WTC11 (cell line): ENCODE results near the gene GFOD1.

Experiments
- CREB1 ChIP-seq: sonication (generic); formaldehyde crosslinking; IDR thresholded peaks from 2 replicates; pipeline ENCODE4 v1.8.0; 2023; ENCODE audit warnings: mild to moderate bottlenecking, missing genetic modification reagents
- ETV6 ChIP-seq: sonication (generic); formaldehyde crosslinking; IDR thresholded peaks from 2 replicates; pipeline ENCODE4 v1.8.1; 2022; ENCODE audit warnings: mild to moderate bottlenecking, missing genetic modification reagents
- SMAD3 ChIP-seq: sonication (generic); formaldehyde crosslinking; IDR thresholded peaks from 2 replicates; pipeline ENCODE4 v1.8.0; 2022; ENCODE audit warnings: missing genetic modification reagents, mild to moderate bottlenecking, borderline replicate concordance
- TP53 ChIP-seq: sonication (generic); formaldehyde crosslinking; IDR thresholded peaks from 2 replicates; pipeline ENCODE4 v1.8.1; 2023; ENCODE audit warnings: mild to moderate bottlenecking, missing genetic modification reagents
- ZNF396 ChIP-seq: fragments of 250-450 bp; sonication (Bioruptor Pico); IDR thresholded peaks from 2 replicates; pipeline ENCODE4 v1.8.0; 2021; ENCODE audit warnings: mild to moderate bottlenecking, moderate library complexity, borderline replicate concordance
- TF ChIP-seq, protein P1 (sequence below): fragments of 200-600 bp; IDR thresholded peaks from 2 replicates; pipeline ENCODE4 v1.8.0; 2022; ENCODE audit warnings: antibody characterized with exemption
- TF ChIP-seq, protein P2 (sequence below): sonication (generic); formaldehyde crosslinking; IDR thresholded peaks from 2 replicates; pipeline ENCODE4 v1.8.0; 2022; ENCODE audit warnings: mild to moderate bottlenecking, missing genetic modification reagents
- TF ChIP-seq, protein P3 (sequence below): sonication (generic); formaldehyde crosslinking; IDR thresholded peaks from 2 replicates; pipeline ENCODE4 v1.8.1; 2023; ENCODE audit warnings: mild to moderate bottlenecking, missing genetic modification reagents
- TF ChIP-seq, protein P4 (sequence below): sonication (generic); formaldehyde crosslinking; IDR thresholded peaks from 2 replicates; pipeline ENCODE4 v1.8.1; 2023; ENCODE audit warnings: mild to moderate bottlenecking, moderate library complexity, missing genetic modification reagents
- TF ChIP-seq, protein P5 (sequence below): fragments of 250-450 bp; sonication (Bioruptor Pico); IDR thresholded peaks from 2 replicates; pipeline ENCODE4 v1.8.0; 2021; ENCODE audit warnings: mild to moderate bottlenecking
- TF ChIP-seq, protein P6 (sequence below): sonication (generic); formaldehyde crosslinking; IDR thresholded peaks from 2 replicates; pipeline ENCODE4 v1.8.1; 2022; ENCODE audit warnings: low read depth, missing genetic modification reagents, borderline replicate concordance
- TF ChIP-seq, protein P7 (sequence below): sonication (generic); formaldehyde crosslinking; IDR thresholded peaks from 2 replicates; pipeline ENCODE4 v1.8.0; 2022; ENCODE audit warnings: mild to moderate bottlenecking, missing genetic modification reagents

DNA sequence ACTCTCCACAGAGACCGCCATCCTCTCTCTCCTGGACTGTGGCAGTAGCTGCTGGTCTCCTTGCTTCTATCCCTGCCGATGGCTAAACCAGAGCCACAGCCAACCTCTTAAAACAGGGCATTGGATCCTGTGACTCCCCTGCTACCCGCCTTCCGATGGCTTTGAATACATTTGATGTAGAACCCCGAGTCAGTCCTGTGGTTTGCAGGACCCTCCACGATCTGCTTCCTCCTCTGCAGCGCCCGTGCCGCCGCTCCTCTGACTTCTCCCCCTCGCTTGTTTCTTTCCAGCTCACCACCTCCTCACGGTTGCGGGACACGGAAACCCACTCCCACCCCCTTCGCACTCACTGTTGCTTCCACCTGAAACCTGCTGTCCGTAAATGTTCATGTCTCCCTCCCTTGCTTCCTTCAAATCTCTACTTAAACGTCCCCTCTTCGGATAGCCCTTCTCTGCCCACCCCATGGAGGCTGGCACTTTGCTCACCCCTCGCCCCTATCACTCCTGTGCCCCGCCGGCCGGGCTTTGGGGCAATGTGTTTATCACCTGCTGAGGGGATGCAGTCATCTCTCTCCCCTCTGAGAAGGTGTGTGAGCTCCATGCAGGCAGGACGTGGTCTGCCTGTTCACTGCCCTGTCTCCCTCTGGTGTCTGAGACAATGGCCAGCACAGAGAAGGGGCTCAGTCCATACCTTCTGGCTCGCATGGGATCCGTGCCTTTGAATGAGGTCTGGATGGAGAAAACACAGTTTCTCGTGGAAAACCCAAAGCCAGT lies 67.8 kb downstream of the GFOD1 start:
- TF ChIP-seq ETV6 (CRISPR knock-in tag) (no peak), ZNF396 (CRISPR knock-in tag) (no peak), CREB1 (CRISPR knock-in tag) (no peak), TP53 (CRISPR knock-in tag) (no peak), SMAD3 (CRISPR knock-in tag) (no peak)
- TF ChIP-seq, protein P1, sequence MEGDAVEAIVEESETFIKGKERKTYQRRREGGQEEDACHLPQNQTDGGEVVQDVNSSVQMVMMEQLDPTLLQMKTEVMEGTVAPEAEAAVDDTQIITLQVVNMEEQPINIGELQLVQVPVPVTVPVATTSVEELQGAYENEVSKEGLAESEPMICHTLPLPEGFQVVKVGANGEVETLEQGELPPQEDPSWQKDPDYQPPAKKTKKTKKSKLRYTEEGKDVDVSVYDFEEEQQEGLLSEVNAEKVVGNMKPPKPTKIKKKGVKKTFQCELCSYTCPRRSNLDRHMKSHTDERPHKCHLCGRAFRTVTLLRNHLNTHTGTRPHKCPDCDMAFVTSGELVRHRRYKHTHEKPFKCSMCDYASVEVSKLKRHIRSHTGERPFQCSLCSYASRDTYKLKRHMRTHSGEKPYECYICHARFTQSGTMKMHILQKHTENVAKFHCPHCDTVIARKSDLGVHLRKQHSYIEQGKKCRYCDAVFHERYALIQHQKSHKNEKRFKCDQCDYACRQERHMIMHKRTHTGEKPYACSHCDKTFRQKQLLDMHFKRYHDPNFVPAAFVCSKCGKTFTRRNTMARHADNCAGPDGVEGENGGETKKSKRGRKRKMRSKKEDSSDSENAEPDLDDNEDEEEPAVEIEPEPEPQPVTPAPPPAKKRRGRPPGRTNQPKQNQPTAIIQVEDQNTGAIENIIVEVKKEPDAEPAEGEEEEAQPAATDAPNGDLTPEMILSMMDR = no peak
- TF ChIP-seq, protein P2, sequence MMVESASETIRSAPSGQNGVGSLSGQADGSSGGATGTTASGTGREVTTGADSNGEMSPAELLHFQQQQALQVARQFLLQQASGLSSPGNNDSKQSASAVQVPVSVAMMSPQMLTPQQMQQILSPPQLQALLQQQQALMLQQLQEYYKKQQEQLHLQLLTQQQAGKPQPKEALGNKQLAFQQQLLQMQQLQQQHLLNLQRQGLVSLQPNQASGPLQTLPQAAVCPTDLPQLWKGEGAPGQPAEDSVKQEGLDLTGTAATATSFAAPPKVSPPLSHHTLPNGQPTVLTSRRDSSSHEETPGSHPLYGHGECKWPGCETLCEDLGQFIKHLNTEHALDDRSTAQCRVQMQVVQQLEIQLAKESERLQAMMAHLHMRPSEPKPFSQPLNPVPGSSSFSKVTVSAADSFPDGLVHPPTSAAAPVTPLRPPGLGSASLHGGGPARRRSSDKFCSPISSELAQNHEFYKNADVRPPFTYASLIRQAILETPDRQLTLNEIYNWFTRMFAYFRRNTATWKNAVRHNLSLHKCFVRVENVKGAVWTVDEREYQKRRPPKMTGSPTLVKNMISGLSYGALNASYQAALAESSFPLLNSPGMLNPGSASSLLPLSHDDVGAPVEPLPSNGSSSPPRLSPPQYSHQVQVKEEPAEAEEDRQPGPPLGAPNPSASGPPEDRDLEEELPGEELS = no peak
- TF ChIP-seq, protein P3, sequence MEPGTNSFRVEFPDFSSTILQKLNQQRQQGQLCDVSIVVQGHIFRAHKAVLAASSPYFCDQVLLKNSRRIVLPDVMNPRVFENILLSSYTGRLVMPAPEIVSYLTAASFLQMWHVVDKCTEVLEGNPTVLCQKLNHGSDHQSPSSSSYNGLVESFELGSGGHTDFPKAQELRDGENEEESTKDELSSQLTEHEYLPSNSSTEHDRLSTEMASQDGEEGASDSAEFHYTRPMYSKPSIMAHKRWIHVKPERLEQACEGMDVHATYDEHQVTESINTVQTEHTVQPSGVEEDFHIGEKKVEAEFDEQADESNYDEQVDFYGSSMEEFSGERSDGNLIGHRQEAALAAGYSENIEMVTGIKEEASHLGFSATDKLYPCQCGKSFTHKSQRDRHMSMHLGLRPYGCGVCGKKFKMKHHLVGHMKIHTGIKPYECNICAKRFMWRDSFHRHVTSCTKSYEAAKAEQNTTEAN = no peak
- TF ChIP-seq, protein P4, sequence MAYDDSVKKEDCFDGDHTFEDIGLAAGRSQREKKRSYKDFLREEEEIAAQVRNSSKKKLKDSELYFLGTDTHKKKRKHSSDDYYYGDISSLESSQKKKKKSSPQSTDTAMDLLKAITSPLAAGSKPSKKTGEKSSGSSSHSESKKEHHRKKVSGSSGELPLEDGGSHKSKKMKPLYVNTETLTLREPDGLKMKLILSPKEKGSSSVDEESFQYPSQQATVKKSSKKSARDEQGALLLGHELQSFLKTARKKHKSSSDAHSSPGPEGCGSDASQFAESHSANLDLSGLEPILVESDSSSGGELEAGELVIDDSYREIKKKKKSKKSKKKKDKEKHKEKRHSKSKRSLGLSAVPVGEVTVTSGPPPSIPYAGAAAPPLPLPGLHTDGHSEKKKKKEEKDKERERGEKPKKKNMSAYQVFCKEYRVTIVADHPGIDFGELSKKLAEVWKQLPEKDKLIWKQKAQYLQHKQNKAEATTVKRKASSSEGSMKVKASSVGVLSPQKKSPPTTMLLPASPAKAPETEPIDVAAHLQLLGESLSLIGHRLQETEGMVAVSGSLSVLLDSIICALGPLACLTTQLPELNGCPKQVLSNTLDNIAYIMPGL = no peak
- TF ChIP-seq, protein P5, sequence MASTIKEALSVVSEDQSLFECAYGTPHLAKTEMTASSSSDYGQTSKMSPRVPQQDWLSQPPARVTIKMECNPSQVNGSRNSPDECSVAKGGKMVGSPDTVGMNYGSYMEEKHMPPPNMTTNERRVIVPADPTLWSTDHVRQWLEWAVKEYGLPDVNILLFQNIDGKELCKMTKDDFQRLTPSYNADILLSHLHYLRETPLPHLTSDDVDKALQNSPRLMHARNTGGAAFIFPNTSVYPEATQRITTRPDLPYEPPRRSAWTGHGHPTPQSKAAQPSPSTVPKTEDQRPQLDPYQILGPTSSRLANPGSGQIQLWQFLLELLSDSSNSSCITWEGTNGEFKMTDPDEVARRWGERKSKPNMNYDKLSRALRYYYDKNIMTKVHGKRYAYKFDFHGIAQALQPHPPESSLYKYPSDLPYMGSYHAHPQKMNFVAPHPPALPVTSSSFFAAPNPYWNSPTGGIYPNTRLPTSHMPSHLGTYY (CRISPR knock-in tag) = no peak
- TF ChIP-seq, protein P6, sequence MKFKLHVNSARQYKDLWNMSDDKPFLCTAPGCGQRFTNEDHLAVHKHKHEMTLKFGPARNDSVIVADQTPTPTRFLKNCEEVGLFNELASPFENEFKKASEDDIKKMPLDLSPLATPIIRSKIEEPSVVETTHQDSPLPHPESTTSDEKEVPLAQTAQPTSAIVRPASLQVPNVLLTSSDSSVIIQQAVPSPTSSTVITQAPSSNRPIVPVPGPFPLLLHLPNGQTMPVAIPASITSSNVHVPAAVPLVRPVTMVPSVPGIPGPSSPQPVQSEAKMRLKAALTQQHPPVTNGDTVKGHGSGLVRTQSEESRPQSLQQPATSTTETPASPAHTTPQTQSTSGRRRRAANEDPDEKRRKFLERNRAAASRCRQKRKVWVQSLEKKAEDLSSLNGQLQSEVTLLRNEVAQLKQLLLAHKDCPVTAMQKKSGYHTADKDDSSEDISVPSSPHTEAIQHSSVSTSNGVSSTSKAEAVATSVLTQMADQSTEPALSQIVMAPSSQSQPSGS = no peak
- TF ChIP-seq, protein P7, sequence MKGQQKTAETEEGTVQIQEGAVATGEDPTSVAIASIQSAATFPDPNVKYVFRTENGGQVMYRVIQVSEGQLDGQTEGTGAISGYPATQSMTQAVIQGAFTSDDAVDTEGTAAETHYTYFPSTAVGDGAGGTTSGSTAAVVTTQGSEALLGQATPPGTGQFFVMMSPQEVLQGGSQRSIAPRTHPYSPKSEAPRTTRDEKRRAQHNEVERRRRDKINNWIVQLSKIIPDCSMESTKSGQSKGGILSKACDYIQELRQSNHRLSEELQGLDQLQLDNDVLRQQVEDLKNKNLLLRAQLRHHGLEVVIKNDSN (CRISPR knock-in tag) = no peak
